GM04503 (cell line): ENCODE data around the gene ARL3.
"Not testable (repeated sequence)": the region's sequence is repeated elsewhere in the genome, so short reads cannot be mapped to it uniquely, and the experiment has no call there.

Source experiments
- DNase-seq: peaks from one replicate; pipeline ENCODE4 v3.0.0-alpha.2; 2012; ENCODE audit warnings: low read depth

ARL3 gene

DNA sequence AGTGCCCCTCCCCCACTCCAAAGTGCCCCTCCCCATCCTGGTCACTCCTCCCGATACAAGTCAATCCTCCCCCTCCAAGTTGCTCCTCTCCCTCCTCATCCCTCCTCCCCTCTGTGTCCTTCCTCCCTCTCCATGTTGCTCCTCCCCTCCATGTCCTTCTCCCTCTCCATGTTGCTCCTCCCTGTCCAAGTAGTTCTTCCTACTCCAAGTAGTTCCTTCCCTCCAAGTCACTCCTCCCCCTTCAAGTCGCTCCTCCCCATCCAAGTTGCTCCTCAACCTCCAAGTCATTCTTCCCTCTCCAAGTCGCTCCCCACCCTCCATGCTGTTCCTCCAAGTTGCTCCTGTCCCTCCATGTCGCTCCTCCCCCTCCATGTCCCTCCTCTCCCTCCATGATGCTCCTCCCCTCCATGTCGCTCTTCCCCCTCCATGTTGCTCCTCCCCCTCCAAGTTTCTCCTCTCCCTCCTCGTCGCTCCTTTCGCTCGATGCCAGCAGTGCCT lies 20.9 kb upstream of the ARL3 start:
- no peak for DNase-seq

DNA sequence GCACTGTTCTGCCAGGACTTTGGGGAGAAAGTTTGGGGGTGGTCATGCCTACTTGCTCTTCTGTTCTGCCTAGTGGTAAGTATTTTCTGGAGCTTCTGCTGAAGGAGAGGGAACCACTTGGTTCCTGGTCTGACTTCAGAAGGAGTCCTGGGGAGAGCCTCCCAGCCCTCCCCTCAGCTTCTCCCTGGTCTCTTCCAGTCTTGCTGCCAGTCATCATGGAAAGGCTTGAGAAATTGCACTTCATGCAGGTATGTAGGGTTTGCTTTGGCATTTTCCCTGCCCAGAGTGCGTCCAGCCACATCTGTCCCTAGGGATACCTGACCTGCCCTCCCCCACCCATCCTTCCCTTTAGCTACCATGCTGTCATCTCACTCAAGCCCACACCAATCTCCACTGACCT lies 18.5 kb upstream of the ARL3 start:
- DNase-seq, result no peak

DNA sequence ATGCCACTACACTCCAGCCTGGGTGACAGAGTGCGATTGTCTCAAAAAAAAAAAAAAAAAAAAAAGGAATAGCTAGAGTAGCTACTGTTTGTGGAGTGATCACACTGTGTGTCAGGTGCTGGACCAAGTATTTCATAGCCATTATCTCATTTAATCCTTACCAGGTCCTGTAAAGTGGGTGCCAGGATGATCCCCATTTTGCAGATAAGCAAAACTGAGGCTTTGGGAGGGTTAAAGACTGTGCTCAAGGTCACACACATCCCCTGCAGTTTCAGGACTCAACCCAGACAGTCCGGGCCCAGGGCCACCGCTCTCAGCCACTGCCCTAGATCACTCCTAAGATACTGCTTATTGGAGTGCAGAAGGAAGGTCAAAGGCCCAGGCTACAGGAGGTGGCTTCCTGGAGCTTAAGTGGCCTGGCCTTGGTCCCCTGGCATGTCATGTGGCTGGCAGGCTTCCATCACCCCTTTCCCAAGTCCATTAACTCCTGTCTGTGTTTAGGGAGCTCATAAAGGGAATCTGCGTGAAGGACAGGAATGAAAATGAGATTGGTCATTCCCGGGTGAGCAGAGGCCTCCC lies 17.1 kb upstream of the ARL3 start:
- DNase-seq, result no peak

DNA sequence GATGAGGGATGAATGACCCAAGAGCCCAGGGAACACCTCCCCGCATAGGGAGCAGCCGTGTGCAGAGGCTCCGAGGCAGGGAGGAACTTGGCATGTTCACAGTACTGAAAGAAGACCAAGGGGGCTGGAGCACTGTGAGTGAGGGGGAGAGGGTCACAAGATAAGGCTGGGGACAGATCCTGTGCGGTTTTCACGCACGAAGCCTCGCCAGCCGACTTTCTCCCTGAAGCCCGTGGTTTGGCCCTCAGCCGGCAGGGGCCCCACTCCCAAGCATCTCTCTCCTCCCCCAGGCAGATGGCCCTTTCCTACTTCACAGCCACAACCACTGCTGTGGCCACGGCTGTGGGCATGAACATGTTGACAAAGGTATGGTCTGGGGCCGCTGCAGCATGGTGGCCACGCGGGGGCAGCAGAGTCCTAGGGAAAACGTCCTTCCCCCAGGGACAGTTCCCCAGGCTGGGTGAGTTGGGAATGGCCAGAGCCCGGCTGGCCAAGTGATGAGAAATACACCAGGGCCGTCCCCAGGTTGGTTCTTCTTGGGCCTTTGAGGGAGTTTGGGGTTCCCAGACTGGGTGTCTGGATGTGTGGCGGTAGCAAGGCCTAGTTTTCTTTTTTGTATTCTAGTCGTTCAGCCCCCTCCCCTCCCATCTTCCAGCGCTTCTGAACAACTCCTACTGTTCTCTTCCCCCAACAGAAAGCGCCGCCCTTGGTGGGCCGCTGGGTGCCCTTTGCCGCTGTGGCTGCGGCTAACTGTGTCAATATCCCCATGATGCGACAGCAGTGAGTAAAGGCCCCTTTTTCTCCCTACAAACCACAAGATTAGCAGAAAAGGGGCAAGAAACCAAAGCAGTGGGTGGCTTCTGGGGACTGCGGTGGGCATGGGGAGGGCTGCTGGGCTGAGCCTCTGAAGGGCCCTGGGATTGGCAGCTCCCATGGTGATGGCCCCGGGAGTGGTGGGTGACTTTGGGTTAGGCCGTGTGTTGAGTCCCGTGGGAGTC lies 15.1 kb upstream of the ARL3 start:
- DNase-seq, result no peak

DNA sequence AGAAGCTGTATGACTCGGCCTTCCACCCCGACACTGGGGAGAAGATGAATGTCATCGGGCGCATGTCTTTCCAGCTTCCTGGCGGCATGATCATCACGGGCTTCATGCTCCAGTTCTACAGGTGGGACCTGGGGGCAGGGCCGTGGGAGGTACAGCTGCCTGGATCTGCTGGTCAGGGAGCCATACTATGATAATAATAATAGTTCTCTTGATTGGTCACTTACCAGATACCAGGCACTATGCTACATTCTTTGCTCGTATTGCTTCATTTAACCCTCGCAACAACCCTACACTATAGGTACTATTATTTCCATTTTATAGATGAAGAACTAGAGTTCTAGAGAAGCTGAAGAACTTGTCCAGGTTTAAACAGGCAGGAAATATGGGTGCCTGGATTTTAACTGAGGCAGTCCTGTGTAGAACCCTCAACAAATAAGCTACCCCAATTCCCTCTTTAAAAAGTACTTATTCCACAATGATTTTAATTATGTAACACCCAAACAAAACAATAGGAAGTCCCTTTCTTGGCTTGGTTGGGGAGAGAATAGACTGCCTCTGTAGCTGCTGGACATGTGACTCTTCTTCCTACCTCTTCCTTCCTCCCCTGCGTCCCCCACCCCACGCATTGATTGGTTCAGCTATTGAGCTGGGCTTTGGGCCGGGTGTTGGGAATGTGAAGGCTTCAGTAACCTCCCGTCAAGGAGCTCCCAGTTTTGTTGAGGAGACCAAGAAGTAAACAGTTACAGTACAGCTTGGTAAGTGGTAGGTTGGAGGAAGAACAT lies 13.0 kb upstream of the ARL3 start:
- DNase-seq, result no peak

DNA sequence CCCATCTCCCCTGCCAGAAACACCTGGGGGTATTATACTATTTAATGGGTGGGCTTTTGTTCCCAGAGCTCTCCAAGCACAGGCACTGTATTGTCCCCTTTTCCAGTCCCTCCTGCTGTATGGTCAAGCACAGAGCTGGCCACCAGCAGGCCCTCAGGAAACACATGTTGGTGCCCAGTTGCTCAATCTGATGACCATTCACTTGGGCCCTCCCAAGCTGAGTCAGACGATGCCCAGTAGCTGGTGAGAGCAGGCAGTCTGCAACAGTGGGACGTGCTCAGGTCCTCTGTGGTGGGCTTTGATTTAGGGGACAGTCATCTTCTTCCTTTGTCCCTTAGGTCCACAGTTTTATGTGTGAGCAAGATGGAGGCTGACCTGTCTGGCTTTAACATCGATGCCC lies 12.1 kb upstream of the ARL3 start:
- no peak for DNase-seq

DNA sequence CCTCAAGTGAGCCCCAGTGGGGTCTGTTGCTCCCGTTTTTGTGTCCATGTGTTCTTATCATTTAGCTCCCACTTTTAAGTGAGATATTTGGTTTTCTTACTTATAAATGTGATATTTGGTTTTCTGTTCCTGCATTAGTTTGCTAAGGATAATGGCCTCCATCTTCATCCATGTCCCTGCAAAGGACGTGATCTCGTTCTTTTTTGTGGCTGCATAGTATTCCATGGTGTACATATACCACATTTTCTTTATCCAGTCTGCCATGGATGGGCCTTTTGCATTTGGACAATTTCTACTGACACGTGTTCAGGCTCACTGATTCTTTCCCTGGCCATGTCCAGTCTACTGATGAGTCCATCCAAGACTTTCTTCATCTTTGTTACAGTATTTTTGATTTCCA lies 9.8 kb upstream of the ARL3 start:
- no peak for DNase-seq

DNA sequence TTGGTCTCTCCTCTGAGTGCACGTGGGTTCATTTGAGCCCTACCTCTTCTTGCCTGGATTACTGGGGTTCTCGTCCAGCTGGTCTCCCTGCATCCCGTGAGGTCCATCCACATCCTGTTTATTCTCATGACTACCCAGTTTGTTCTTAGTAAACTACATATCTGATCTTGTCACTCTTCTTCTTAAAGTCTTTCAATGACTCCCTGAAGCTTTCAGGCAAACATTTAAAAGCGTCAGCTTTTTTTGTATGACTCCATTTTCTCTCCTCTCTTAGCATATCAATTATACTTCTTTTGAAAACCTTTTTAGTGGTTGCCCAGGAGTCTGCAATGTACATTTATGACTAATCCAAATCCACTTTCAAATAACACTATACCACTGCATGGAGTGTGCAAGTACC lies 7.8 kb upstream of the ARL3 start:
- DNase-seq, result no peak

DNA sequence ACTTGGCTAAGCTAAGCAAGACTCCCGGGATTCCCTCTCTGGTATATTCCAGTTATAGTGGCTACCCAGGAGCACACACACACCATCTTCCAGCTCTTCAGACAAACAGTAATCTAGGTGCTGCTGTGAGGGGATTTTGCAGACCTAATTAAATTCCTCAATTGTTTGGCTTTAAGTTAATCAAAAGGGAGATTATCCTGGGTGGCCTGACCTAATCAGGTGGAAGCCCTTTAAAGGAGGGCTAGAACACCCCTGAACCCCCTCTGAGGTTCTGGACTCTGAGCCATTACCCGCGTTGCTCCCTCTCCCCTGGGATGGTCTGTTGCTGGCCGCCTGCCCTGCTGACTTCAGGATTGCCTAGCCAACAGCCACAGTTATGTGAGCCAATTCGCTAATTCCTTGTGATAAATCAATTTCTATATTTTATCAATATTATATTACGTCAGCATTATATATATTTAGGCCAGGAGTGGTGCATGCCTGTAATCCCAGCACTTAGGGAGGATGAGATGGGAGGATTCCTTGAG lies 6.6 kb upstream of the ARL3 start:
- no peak for DNase-seq

DNA sequence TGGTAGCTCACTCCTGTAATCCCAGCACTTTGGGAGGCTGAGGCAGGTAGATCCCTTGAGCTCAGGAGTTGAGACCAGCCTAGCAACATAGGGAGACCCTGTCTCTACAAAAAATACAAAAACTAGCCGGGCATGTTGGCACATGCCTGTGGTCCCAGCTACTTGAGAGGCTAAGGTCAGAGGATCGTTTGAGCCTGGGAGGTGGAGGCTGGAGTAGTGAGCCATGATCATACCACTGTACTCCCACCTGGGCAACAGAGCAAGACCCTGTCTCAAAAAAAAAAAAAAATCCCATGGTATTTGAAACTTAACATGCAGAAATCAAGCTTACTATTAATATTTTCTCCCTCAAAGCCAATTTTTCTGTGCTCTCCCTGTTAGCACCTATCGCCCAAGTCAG lies 6.1 kb upstream of the ARL3 start:
- no peak for DNase-seq

DNA sequence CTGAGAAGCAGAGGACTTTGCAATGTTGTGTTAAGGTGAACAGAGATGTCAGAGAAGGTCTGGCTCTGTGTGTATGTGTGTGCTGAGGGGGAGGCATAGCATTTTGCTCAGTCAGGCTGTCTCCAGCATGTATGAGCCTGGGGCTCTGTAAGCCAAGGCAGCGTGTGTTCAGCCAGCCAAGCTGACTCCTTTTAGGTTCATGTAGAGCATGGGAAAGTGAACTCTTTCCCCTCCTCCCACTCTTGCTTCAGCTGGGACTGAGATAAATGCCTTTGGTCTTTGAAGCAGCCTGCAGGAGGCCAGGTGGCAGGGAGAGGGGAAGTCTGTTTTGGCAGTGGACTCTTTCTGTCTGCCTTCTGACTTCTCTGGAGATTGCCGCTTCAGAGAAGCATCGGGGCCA lies 4.0 kb upstream of the ARL3 start:
- DNase-seq, result no peak

DNA sequence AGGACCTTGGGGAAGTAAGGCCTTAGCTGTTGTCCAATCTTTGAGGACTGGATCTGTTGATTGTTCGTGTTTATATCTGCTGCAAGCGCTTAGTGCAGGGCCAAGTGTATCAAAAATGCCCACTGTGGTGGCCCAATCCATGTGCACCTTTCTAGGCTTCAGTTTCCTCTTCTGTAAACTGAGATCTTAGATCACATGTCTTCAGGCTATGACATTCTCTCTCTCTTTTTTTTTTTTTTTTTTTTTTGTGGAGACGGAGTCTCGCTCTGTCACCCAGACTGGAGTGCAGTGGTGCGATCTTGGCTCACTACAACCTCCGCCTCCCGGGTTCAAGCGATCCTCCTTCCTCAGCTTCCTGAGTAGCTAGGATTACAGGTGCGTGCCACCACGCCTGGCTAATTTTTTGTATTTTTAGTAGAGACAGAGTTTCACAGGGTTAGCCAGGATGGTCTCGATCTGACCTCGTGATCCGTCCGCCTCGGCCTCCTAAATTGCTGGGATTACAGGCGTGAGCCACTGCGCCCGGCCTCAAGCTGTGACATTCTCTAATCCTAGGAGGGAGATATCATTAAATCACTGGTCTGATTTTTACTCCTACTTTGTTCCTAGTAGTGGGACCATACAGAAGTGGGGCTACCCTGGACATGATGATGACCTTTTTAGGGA lies 2.8 kb upstream of the ARL3 start:
- DNase-seq, result not testable (repeated sequence)

DNA sequence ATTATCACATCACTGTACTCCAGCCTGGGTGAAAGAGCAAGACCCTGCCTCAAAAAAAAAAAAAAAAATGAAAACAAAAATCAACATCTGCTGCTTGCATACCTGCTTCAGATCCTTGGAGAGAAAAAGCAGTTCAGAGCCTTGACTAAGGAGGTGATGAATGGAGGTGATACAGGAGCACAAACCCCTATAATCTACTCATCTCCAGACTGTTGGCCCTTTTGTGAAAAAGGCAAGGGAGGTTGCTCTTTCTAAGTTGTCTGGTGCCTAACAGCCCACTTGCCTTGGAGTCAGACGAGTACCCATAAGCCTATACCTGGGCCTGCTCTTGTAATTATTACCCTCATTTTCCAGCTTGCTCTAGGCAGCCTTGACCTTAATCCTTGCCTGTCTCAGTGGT lies 1.7 kb upstream of the ARL3 start:
- DNase-seq, result no peak

DNA sequence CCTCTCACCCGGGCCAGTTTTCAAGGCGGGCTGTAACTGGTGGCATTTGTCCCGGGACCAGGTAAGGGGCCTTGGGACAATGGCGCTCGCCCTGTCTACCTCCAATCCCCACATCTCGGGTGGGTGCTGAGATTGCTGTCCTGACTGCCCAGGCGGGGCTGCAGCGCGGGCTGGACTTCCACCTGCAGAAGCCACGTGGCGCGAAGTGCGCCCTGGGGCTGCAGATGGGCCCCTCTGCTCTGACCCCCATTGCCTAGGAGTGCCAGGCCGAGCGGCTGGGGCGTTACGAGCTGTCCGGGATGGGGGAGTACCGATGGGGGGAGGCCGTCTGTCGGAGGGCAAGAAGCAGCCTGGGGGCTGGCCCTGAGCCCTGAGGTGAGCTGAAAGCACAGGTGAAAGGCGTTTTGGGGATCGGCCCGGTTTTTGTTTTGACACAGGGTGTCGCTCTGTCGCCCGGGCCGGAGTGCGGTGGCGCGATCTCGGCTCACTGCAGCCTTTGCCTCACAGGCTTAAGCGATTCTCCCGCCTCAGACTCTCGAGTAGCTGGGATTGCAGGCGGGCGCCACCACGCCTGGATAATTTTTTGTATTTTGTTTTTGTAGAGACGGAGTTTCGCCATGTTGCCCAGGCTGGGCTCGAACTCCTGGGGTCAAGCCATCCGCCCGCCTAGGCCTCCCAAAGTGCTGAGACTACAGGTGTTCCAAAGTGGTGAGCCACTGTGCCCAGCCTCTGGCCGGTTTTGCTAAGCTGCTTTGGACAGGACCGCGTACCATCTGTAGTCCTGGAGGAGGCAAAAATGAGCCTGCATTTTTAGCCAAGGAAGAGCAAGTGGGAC lies 641 bp upstream of the ARL3 start, which contains the start of gene SFXN2:
Gene SFXN2 (plus strand): TSS at position 16 of the 835 bp plus-strand sequence. CDS start 12,001 bp downstream, outside the sequence.
- DNase-seq, result no peak

DNA sequence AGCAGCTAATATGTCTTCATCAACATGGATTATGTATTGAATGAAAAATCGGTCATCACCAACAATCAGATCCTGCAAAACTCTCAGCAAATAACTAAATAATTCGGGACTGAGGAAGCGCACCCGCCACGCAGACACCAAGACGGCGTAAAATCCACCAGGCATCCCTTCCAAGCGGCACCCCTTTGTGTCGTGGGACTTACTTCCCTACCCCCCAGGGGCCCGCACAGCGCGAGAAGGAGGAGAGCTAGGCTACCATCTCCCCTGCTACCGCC lies 721 bp downstream of the ARL3 start:
- no peak for DNase-seq

DNA sequence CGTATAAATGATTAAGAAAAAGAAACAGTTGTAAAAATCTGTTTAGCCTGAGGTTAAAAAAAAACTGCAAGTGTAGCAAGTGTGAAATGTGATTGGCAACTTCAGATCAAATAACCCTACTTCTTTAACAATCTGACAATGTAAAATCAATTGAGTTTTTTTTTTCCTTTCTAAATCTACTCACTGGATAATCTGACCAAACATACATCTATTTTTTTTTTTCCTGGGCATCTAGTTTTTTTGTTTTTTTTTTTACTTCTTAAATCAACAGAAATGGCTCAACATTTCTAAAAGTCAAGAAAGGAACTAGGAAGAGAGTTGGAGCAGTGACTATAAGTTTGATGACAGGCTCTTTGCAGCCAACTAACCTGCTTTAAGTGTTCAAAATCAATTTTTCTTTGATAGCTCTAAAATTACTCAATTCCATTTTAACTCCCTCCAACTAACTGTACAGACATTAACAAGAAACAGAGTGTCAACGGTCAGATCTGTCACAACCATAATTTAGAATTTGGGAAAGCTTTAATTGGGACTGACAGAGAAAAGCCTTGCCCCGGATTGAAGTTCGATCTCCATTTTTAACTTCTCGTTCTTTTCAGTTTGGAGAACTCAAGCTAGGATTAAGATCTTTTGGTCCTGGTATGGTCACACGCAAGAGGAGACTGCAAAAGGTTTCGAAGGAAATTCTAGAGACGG lies 1.2 kb downstream of the ARL3 start:
- no peak for DNase-seq

DNA sequence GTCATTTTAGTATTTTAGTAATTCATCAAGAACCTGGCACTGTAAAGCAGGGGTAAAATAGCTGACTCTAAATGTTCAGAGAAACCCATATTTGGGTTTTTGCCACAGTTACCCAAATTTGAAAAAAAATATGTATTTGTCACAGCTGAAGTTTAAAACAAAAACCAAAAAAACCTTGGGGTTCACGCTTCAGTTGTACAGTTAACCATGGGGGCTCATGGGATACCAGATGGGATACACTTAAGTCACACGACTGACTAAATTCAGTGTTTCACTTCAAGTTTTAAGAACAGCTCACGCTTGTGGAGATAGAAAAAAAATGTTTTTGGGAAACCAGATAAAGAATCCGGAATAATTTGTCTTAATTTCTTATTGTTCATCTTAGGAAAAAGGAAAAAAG lies 2.1 kb downstream of the ARL3 start:
- DNase-seq, result no peak

DNA sequence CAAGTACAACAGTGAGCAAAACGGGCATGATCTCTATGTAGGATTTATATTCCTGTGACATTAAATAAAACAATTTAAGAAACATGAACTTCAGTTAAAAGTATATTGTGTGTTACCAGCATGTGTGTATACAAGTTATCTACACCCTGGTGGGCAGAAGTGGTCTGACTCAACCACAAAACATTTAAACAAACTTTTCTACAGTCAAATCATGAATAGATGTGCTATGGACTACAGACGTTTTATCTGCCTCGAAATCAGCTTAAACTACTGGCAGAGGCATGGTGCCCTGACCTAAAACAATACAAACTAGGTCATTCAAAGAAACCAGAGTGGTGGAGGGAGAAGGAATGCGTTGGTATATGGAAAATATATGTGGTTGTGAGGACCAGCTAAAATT lies 3.6 kb downstream of the ARL3 start:
- peak; percentile 37 for DNase-seq

DNA sequence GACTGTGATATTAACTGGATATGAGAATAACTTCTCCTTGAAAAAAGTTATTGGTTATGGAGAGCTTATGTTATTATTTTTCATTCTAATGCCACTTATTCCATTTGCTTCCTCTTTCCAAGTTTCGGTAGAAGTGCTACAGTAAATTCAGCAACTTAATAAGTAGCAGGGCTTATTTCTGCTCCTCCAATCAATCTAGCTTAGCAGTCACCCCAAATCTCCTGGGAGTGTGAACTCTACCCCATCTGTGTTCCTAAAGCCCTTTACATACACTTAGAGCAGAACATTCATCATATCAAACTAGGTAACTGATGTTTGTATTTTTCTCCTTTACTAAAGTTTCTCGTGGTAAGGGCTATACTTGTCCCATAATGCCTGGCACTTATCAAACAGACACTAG lies 8.7 kb downstream of the ARL3 start:
- DNase-seq, result no peak

DNA sequence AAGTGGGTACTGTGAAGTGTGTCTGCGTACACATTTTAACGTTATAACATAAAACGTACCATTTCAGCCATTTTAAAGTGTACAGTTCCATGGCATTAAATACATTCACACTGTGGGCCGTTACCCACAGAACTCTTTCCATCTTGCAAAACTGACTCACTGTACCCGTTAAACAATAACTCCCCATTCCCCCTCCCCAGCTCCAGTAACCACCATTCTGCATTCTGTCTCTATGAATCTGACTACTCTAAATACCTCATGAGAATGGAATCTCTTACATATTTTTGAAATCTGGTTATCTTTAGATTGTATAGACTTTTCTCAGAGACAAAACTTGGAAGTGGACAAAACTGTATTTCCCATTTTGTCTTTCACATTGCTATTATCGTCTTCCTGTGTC lies 9.3 kb downstream of the ARL3 start:
- no peak for DNase-seq
